HepG2 (cell line): ENCODE data around the gene BABAM1. TPM values are rescaled to one million over a fixed set of nuclear protein-coding genes. Genes with fewer than 3 reads are reported as not detected.

Experiments
- ATAC-seq: fragments of 200-7000 bp; cut with Tn5 transposase; 3 replicates; pipeline ENCODE4 v1.9.1; 2020; ENCODE audit warnings: mild to moderate bottlenecking, moderate library complexity
- BruUV-seq: library from RNA; stranded (reverse); fragments of 400-500 nt; replicated peaks from 2 replicates; lab custom pipeline; 2021; lab: Mats Ljungman, UMichigan
- CTCF ChIA-PET: fragments of 300-600 bp; formaldehyde crosslinking; extraction: SDS; loops from one replicate; lab custom pipeline; 2021; ENCODE audit warnings: low total read pairs, inconsistent platforms, low intra/inter-chr PET ratio; lab: Yijun Ruan, JAX
- POLR2A ChIA-PET: fragments of 350-600 bp; sonication (Branson Sonifier 250); formaldehyde crosslinking; loops from one replicate; lab custom pipeline; 2020; ENCODE audit warnings: antibody characterized with exemption, inconsistent platforms; lab: Yijun Ruan, JAX
- DNase-seq: peaks from one replicate; pipeline ENCODE4 v3.0.0-alpha.2; 2015; ENCODE audit warnings: low spot score
- FAIRE-seq: peaks from 3 replicates; lab custom pipeline; 2011; peaks lifted over from hg19 to GRCh38; lab: Jason Lieb, UNC
- H2AFZ ChIP-seq: one replicate; pipeline ENCODE4 v1.6.1; 2011; ENCODE audit warnings: low read length, inconsistent platforms
- H3K27ac ChIP-seq: fragments of 300-600 bp; 3 replicates; pipeline ENCODE4 v1.8.0; 2011; ENCODE audit warnings: mixed run types, mild to moderate bottlenecking, mixed read lengths, low read length, inconsistent platforms; ENCODE audit not compliant: insufficient read depth; ENCODE audit errors: extremely low read length
- H3K27me3 ChIP-seq, 2 experiments: fragments of 200-600 bp in 1 of 2; 2 replicates in 1 of 2; 3 replicates in 1 of 2; pipeline versions ENCODE4 v1.6.0 to v1.8.0; 2011; ENCODE audit warnings: low read length in 2 of 2, mild to moderate bottlenecking in 2 of 2, moderate library complexity in 2 of 2, inconsistent platforms in 1 of 2; ENCODE audit not compliant: insufficient read depth in 2 of 2, control insufficient read depth in 1 of 2
- H3K36me3 ChIP-seq, 2 experiments: fragments of 200-600 bp in 1 of 2; replicated peaks in 1 of 2; 2 replicates in 1 of 2; 3 replicates in 1 of 2; pipeline versions ENCODE4 v1.5.1 to v1.8.0; 2011; ENCODE audit warnings: low read length in 2 of 2, inconsistent platforms in 1 of 2; ENCODE audit not compliant: insufficient read depth in 2 of 2, control insufficient read depth in 1 of 2
- H3K4me1 ChIP-seq: 2 replicates; pipeline ENCODE4 v1.5.1; 2012; ENCODE audit warnings: low read length, inconsistent platforms; ENCODE audit not compliant: insufficient read depth
- H3K4me2 ChIP-seq: 2 replicates; pipeline ENCODE4 v1.6.0; 2011; ENCODE audit warnings: low read depth, low read length, inconsistent platforms
- H3K4me3 ChIP-seq, 3 experiments: fragments of 200-600 bp in 1 of 3; sonication (generic), shearing (Covaris generic) in 1 of 3; replicated peaks in 1 of 3; 2 replicates each; pipeline ENCODE4 v1.5.1; 2011 to 2016; ENCODE audit warnings: low read length in 3 of 3, inconsistent platforms in 2 of 3, low read depth in 2 of 3, mild to moderate bottlenecking in 2 of 3, control low read depth in 1 of 3, mixed read lengths in 1 of 3; ENCODE audit not compliant: insufficient read depth in 1 of 3
- H3K79me2 ChIP-seq: one replicate; pipeline ENCODE4 v1.6.1; 2011; ENCODE audit warnings: low read length, inconsistent platforms; ENCODE audit not compliant: insufficient read depth
- H3K9ac ChIP-seq: 2 replicates; pipeline ENCODE4 v1.6.0; 2011; ENCODE audit warnings: mild to moderate bottlenecking, low read depth, low read length, inconsistent platforms; ENCODE audit not compliant: insufficient read depth
- H3K9me3 ChIP-seq: 2 replicates; pipeline ENCODE4 v1.5.1; 2012; ENCODE audit warnings: mild to moderate bottlenecking, low read length
- H4K20me1 ChIP-seq: 2 replicates; pipeline ENCODE4 v1.6.0; 2011; ENCODE audit warnings: inconsistent platforms, mild to moderate bottlenecking, low read length, moderate library complexity; ENCODE audit not compliant: insufficient read depth
- CERS6 ChIP-seq: sonication (generic); formaldehyde crosslinking; IDR thresholded peaks from 2 replicates; pipeline ENCODE4 v1.5.0; 2020; ENCODE audit warnings: missing genetic modification reagents
- CSRNP2 ChIP-seq: sonication (generic); formaldehyde crosslinking; conservative IDR thresholded peaks from 2 replicates; pipeline ENCODE4 v1.8.0; 2022; ENCODE audit warnings: low read depth, missing genetic modification reagents
- HOXD1 ChIP-seq: sonication (generic); formaldehyde crosslinking; IDR thresholded peaks from 2 replicates; pipeline ENCODE4 v1.5.0; 2020; ENCODE audit warnings: missing genetic modification reagents
- NR1H2 ChIP-seq: sonication (generic); formaldehyde crosslinking; IDR thresholded peaks from 2 replicates; pipeline ENCODE4 v1.8.1; 2022; ENCODE audit warnings: low read depth, missing genetic modification reagents, borderline replicate concordance
- PHF5A ChIP-seq: IDR thresholded peaks from one replicate; pipeline ENCODE4 v1.6.1; 2018; ENCODE audit warnings: low read depth, missing genetic modification reagents; ENCODE audit not compliant: unreplicated experiment
- POLR2AphosphoS5 ChIP-seq: IDR thresholded peaks from 2 replicates; pipeline ENCODE4 v1.6.1; 2012; ENCODE audit warnings: low read depth, low read length
- ZBTB42 ChIP-seq: sonication (generic); formaldehyde crosslinking; IDR thresholded peaks from 2 replicates; pipeline ENCODE4 v1.5.0; 2020; ENCODE audit warnings: mild to moderate bottlenecking, missing genetic modification reagents
- ZNF142 ChIP-seq: sonication (generic); formaldehyde crosslinking; IDR thresholded peaks from 2 replicates; pipeline ENCODE4 v1.4.0; 2020; ENCODE audit warnings: missing genetic modification reagents
- ZNF687 ChIP-seq: sonication (generic); formaldehyde crosslinking; IDR thresholded peaks from 2 replicates; pipeline ENCODE4 v1.5.1; 2020; ENCODE audit warnings: mild to moderate bottlenecking, missing genetic modification reagents, moderate library complexity
- ZNF713 ChIP-seq: sonication (generic); formaldehyde crosslinking; IDR thresholded peaks from 2 replicates; pipeline ENCODE4 v1.4.0; 2020; ENCODE audit warnings: mild to moderate bottlenecking, missing genetic modification reagents
- WGBS: methylation state at CpG from one replicate; pipeline ENCODE4 v1.1.6; 2017; ENCODE audit warnings: low lambda C conversion rate; 5-methylcytosine and 5-hydroxymethylcytosine counted together
- in situ Hi-C: cut with HindIII; loops from 2 replicates; pipeline ENCODE4 v1.10.0; 2017; ENCODE audit warnings: low pct_unique_long_range_greater_than_20kb; ENCODE audit not compliant: extremely low pct_ligation_motif_present
- intact Hi-C: fragments of 100-400 bp; cut with micrococcal nuclease; formaldehyde crosslinking; loops from one replicate; pipeline ENCODE4 v1.10.0; 2022; ENCODE audit not compliant: unreplicated experiment
- polyA plus RNA-seq, 8 experiments: library from polyadenylated mRNA; depleted of rRNA in 3 of 8; stranded (reverse) in 7 of 8; unstranded in 1 of 8; fragments of >200 nt; fragmentation: Illumina TruSeq in 4 of 8; extraction: Trizol in 4 of 8; gene quantifications; 2 replicates each; pipeline versions ENCODE4 v1.2.1 to v1.2.3, GENCODE V29; 2011 to 2016; ENCODE audit warnings: low read depth in 4 of 8, missing spikeins in 1 of 8, mixed read lengths in 1 of 8; ENCODE audit not compliant: insufficient read depth in 1 of 8
- total RNA-seq, 5 experiments: library from RNA; depleted of rRNA; stranded (reverse); fragments of >200 nt; fragmentation: Illumina TruSeq; extraction: Trizol; gene quantifications; 2 replicates each; pipeline ENCODE4 v1.2.3, GENCODE V29; 2016; ENCODE audit warnings: low read depth in 1 of 5

BABAM1 gene
- total and polyA plus RNA-seq, 2 of the 13 experiments (the other 11 are each of a cell fraction or from before 2014, with no cell fraction given) = 70.0 to 82.0 TPM

GRCh38 chr19:17243830-17244617 is 23.2 kb upstream of the BABAM1 start:
- Histone ChIP-seq H3K79me2 (peaks cover 47% of the 10 kb centered on the region), H3K36me3 (no peaks in the 10 kb centered on the region), H2AFZ (no peak overlapping the region), H3K27ac (peak overlapping the region; percentile 95), H3K4me3 (peak overlapping the region; percentile 87 to 92 (median 89)), H3K27me3 (no peaks in the 10 kb centered on the region), H3K4me2 (peak overlapping the region; percentile 99), H3K9ac (peak overlapping the region; percentile 90), H4K20me1 (peaks cover 27% of the 10 kb centered on the region; the same call in 1 of the 2 replicates), H3K4me1 (peaks cover 72% of the 10 kb centered on the region), H3K9me3 (no peaks in the 10 kb centered on the region)
- ChIA-PET POLR2A (interaction anchor here (0.5 to 9.0 kb wide), 16 partner anchors 8 to 161 kb away, joined by 3 to 178 read pairs (median 4); partner anchors contain the start of genes BABAM1, BST2, MRPL34 and OCEL1), CTCF (no interaction called here)
- in situ Hi-C loops (no loop called here), intact Hi-C loops (no loop called here)
- DNase-seq = peak; percentile 51
- WGBS = 0% methylated on average over 18 of the region's 52 CpGs
- no TSS peak for BruUV-seq
- peak; percentile 18 for ATAC-seq
- peak; percentile 56 for FAIRE-seq
- TF ChIP-seq NR1H2 (CRISPR knock-in tag) (0 out of 2 replicates have a peak, but pooled peaks have one; percentile 15), CERS6 (CRISPR knock-in tag) (no peak), ZBTB42 (CRISPR knock-in tag) (no peak; the same call in 1 of the 2 replicates), ZNF142 (no peak), ZNF687 (peak; percentile 65), HOXD1 (no peak), PHF5A (no peak), CSRNP2 (CRISPR knock-in tag) (no peak), POLR2AphosphoS5 (no peak; the same call in 1 of the 2 replicates), ZNF713 (CRISPR knock-in tag) (no peak)
